Activated CD8-positive, alpha-beta memory T cell treated with anti-CD3 and anti-CD28 coated beads, Interleukin-2, amount 10 ng/mL, durations not matched to agents 7 days and 5 days (primary cell): Measurements from ENCODE around the gene PARVB. TPM values are rescaled to one million over a fixed set of nuclear protein-coding genes. Genes with fewer than 3 reads are reported as not detected.

ENCODE experiments used
- ATAC-seq: fragments of 150-1000 bp; cut with Tn5 transposase; one replicate; pipeline ENCODE4 v1.10.0; 2021; ENCODE audit warnings: moderate library complexity
- CTCF ChIA-PET: fragments of 350-600 bp; sonication (Branson Sonifier 250); formaldehyde crosslinking; loops from one replicate; lab custom pipeline; 2021; ENCODE audit warnings: antibody characterized with exemption; lab: Charles Lee
- DNase-seq: peaks from one replicate; pipeline ENCODE4 v3.0.0-alpha.2; 2020
- H3K27ac Mint-ChIP-seq: one replicate; pipeline ENCODE4 v1.8.0; 2021; ENCODE audit warnings: mild to moderate bottlenecking, mixed read lengths
- H3K27me3 Mint-ChIP-seq: one replicate; pipeline ENCODE4 v1.8.0; 2021; ENCODE audit warnings: mixed read lengths
- H3K36me3 Mint-ChIP-seq: one replicate; pipeline ENCODE4 v1.8.0; 2021; ENCODE audit warnings: mild to moderate bottlenecking, mixed read lengths
- H3K4me1 Mint-ChIP-seq: one replicate; pipeline ENCODE4 v1.8.0; 2021; ENCODE audit warnings: mixed read lengths
- H3K4me3 Mint-ChIP-seq: one replicate; pipeline ENCODE4 v1.8.0; 2021; ENCODE audit warnings: mild to moderate bottlenecking, moderate library complexity, mixed read lengths
- H3K9me3 Mint-ChIP-seq: one replicate; pipeline ENCODE4 v1.8.0; 2022; ENCODE audit warnings: low read depth, mixed read lengths
- total RNA-seq, 2 experiments: library from RNA; stranded (reverse); gene quantifications; one replicate each; pipeline ENCODE4 v1.2.3, GENCODE V29; 2021

The PARVB gene
- total RNA-seq, 2 experiments from 2014 or later: 56.9 to 66.9 TPM

- Mint-ChIP-seq H3K27ac (no peak overlapping the region), H3K27me3 (no peaks in the 10 kb centered on the region), H3K4me1 (no peaks in the 10 kb centered on the region), H3K36me3 (peaks cover 11% of the 10 kb centered on the region), H3K4me3 (no peak overlapping the region), H3K9me3 (no peaks in the 10 kb centered on the region)
- ATAC-seq: no peak
- no peak for DNase-seq
- CTCF ChIA-PET: interaction anchor here (1.5 kb wide), 1 partner anchor 701 kb away, joined by 3 read pairs; no protein-coding TSS in a partner anchor
Measured at GRCh38 chr22:44119669-44120313, 95.7 kb downstream of the PARVB start.

DNA sequence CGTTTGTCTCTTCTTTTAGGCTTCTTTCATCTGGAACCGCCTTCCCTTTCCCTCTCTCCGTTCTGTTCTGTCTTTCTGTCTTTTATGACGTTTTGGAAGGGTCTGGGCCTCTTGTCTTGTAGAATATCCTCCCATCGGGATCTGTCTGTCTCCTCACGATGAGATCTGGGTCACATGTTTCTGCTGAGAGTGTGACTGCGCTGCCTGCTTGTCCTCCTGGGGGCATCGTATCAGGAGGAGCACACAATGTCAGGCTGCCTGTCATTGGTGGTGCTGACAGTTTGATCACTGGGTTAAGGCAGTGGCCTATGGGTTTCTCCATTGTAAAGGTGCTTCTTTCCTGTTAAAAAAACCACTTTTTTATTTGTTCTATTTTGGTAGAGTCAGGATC lies 96.2 kb downstream of the PARVB start:
- H3K36me3 Mint-ChIP-seq: peaks cover 16% of the 10 kb centered on the region
- no peaks in the 10 kb centered on the region for H3K27me3 Mint-ChIP-seq
- H3K4me1 Mint-ChIP-seq: no peaks in the 10 kb centered on the region
- peaks cover 2% of the 10 kb centered on the region for H3K9me3 Mint-ChIP-seq
- no peak for ATAC-seq
- H3K27ac Mint-ChIP-seq: no peak overlapping the region
- no peak for DNase-seq
- CTCF ChIA-PET: interaction anchor here (1.5 kb wide), 1 partner anchor 701 kb away, joined by 3 read pairs; no protein-coding TSS in a partner anchor
- no peak overlapping the region for H3K4me3 Mint-ChIP-seq

DNA sequence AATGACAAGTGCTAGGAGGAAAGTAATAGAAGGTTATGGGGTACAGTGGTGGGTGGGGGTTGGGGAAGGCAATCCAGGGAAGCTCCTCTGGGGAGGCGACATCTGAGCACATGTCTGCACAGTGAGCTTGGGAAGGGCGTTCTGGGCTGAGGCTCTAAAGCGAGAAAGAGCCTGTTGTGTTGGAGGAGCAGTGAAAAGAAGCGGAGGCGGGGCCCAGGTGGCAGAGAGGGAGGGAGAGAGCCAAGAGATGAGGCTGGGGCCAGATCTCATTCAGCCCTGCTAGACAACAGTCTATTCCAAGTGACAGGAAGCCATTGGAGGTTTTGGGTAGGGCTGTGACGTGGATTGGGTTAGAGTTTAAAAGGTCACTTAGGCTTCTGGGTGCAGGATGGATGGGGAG lies 101.3 kb downstream of the PARVB start:
- no peak overlapping the region for H3K27ac Mint-ChIP-seq
- peaks cover 5% of the 10 kb centered on the region for H3K4me1 Mint-ChIP-seq
- CTCF ChIA-PET: no interaction called here
- no peaks in the 10 kb centered on the region for H3K27me3 Mint-ChIP-seq
- H3K4me3 Mint-ChIP-seq: no peak overlapping the region
- H3K36me3 Mint-ChIP-seq: peaks cover 33% of the 10 kb centered on the region
- peaks cover 11% of the 10 kb centered on the region for H3K9me3 Mint-ChIP-seq
- DNase-seq: no peak
- ATAC-seq: no peak

DNA sequence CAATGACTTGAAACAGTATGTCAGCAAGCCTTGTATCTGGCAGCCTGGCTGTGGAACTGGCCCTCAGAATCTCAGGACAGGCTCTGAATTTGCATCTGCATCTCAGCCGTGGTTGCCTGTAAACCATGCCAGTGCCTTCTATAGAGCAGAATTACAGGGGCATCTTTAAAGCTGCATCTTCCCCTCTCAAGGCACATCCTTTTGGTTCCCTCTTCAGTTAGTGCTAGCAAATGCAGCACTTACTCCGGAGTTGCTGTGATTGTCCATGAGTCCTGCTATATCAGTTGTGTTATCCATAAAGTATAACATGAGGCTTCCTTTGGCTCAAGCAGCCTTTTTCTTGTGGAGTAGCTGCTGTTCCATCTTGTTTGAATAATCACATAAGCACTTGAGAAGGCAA lies 102.7 kb downstream of the PARVB start:
- peaks cover 33% of the 10 kb centered on the region for H3K36me3 Mint-ChIP-seq
- ATAC-seq: no peak
- H3K9me3 Mint-ChIP-seq: peaks cover 11% of the 10 kb centered on the region
- no peak overlapping the region for H3K4me3 Mint-ChIP-seq
- peaks cover 8% of the 10 kb centered on the region for H3K4me1 Mint-ChIP-seq
- DNase-seq: no peak
- H3K27me3 Mint-ChIP-seq: no peaks in the 10 kb centered on the region
- no peak overlapping the region for H3K27ac Mint-ChIP-seq
- CTCF ChIA-PET: no interaction called here

- H3K27ac Mint-ChIP-seq: no peak overlapping the region
- no peak for DNase-seq
- H3K4me1 Mint-ChIP-seq: peaks cover 8% of the 10 kb centered on the region
- CTCF ChIA-PET: no interaction called here
- peaks cover 31% of the 10 kb centered on the region for H3K36me3 Mint-ChIP-seq
- no peaks in the 10 kb centered on the region for H3K27me3 Mint-ChIP-seq
- H3K4me3 Mint-ChIP-seq: no peak overlapping the region
- ATAC-seq: no peak
- peaks cover 11% of the 10 kb centered on the region for H3K9me3 Mint-ChIP-seq
Measured at GRCh38 chr22:44127356-44127755, 103.3 kb downstream of the PARVB start.

- Mint-ChIP-seq H3K4me3 (no peak overlapping the region), H3K36me3 (peaks cover 30% of the 10 kb centered on the region), H3K27me3 (no peaks in the 10 kb centered on the region), H3K27ac (no peak overlapping the region), H3K9me3 (peaks cover 11% of the 10 kb centered on the region), H3K4me1 (peaks cover 8% of the 10 kb centered on the region)
- CTCF ChIA-PET: no interaction called here
- DNase-seq (no peak), ATAC-seq (no peak)
Measured at GRCh38 chr22:44128958-44129618, 105.0 kb downstream of the PARVB start.

GRCh38 chr22:44129619-44129976 lies 105.5 kb downstream of the PARVB start:
- Mint-ChIP-seq H3K4me3 (no peak overlapping the region), H3K27me3 (no peaks in the 10 kb centered on the region), H3K9me3 (peaks cover 11% of the 10 kb centered on the region), H3K4me1 (peaks cover 8% of the 10 kb centered on the region), H3K36me3 (peaks cover 34% of the 10 kb centered on the region), H3K27ac (no peak overlapping the region)
- no peak for ATAC-seq
- CTCF ChIA-PET: no interaction called here
- no peak for DNase-seq

DNA sequence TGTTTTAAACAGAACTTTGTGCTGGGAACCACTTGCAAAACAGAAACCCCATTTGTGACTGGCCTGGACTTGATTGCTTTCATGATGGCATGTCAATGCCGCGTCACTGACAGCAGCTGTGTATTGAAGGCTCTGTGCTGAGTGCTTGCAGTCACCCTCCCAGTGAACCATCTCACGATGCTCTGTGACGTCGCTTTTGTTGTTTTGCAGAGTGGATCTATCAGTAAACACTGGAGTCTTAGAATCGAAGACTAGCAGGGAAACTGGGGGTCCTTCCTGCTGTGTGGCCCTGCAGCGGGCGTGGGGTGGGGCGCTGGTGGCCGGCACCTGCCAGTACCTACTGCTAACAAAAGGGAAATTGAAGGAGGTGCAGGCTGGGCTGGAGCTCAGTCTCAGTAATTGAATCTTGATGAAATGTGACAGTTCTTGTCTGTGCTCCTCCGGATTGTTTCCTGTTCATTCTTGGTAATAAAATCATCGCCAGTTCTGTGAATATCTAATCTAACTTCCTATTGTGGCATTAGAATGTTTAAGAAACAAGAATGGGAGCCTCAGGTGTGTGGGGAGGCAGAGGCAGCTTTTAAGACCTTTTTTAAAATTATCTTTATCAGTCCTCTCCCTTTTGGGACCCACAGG lies 106.1 kb downstream of the PARVB start:
- peaks cover 35% of the 10 kb centered on the region for H3K36me3 Mint-ChIP-seq
- peaks cover 8% of the 10 kb centered on the region for H3K4me1 Mint-ChIP-seq
- ATAC-seq (no peak), DNase-seq (no peak)
- no peak overlapping the region for H3K27ac Mint-ChIP-seq
- H3K9me3 Mint-ChIP-seq: peaks cover 9% of the 10 kb centered on the region
- H3K27me3 Mint-ChIP-seq: no peaks in the 10 kb centered on the region
- CTCF ChIA-PET: no interaction called here
- no peak overlapping the region for H3K4me3 Mint-ChIP-seq

DNA sequence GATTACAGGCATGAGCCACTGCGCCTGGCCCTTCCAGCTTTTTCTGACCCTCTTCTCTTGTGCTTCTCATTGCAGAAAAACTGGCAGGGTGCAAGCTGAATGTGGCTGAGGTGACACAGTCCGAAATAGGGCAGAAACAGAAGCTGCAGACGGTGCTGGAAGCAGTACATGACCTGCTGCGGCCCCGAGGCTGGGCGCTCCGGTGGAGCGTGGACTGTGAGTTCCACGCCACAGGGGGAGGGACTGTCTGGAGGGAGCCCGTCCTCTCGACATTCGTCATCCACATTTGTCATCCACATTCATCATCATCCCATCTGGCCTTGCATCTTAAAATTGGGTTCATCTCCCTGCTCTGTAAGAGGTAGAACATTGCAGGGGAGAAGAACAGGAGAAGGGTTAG lies 107.3 kb downstream of the PARVB start:
- Mint-ChIP-seq H3K4me3 (no peak overlapping the region), H3K27me3 (no peaks in the 10 kb centered on the region), H3K27ac (no peak overlapping the region), H3K4me1 (peaks cover 8% of the 10 kb centered on the region), H3K9me3 (peaks cover 5% of the 10 kb centered on the region), H3K36me3 (peaks cover 35% of the 10 kb centered on the region)
- DNase-seq (no peak), ATAC-seq (no peak)
- CTCF ChIA-PET: interaction anchor here (1.5 kb wide), 1 partner anchor 50 kb away, joined by 3 read pairs; no protein-coding TSS in a partner anchor

GRCh38 chr22:44131989-44132685 lies 108.0 kb downstream of the PARVB start:
- H3K27ac Mint-ChIP-seq: no peak overlapping the region
- peaks cover 3% of the 10 kb centered on the region for H3K9me3 Mint-ChIP-seq
- DNase-seq (no peak), ATAC-seq (no peak)
- CTCF ChIA-PET: interaction anchor here (1.5 kb wide), 1 partner anchor 51 kb away, joined by 3 read pairs; no protein-coding TSS in a partner anchor
- H3K4me3 Mint-ChIP-seq: no peak overlapping the region
- H3K36me3 Mint-ChIP-seq: peaks cover 37% of the 10 kb centered on the region
- H3K4me1 Mint-ChIP-seq: peaks cover 8% of the 10 kb centered on the region
- no peaks in the 10 kb centered on the region for H3K27me3 Mint-ChIP-seq

DNA sequence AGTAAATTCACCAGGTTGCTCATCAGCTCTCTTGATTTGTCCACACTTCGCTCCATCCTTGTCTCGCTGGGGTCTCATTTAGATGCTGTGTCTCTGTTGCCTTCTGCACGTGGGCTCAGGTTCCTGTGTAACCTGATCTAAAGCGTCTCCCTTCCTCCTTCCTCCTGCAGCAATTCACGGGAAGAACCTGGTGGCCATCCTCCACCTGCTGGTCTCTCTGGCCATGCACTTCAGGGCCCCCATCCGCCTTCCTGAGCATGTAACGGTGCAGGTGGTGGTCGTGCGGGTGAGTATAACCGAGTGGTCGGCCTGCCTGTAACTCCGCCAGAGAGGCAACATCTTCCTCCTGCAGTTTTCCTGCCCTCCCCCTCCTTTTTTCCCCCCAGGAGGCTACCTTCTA lies 108.6 kb downstream of the PARVB start:
- CTCF ChIA-PET: no interaction called here
- no peak overlapping the region for H3K4me3 Mint-ChIP-seq
- H3K27ac Mint-ChIP-seq: no peak overlapping the region
- DNase-seq (no peak), ATAC-seq (no peak)
- H3K27me3 Mint-ChIP-seq: no peaks in the 10 kb centered on the region
- peaks cover 40% of the 10 kb centered on the region for H3K36me3 Mint-ChIP-seq
- H3K9me3 Mint-ChIP-seq: peaks cover 4% of the 10 kb centered on the region
- peaks cover 8% of the 10 kb centered on the region for H3K4me1 Mint-ChIP-seq

- DNase-seq: no peak
- no peak for ATAC-seq
- peaks cover 44% of the 10 kb centered on the region for H3K36me3 Mint-ChIP-seq
- H3K4me1 Mint-ChIP-seq: peaks cover 8% of the 10 kb centered on the region
- H3K27ac Mint-ChIP-seq: no peak overlapping the region
- H3K9me3 Mint-ChIP-seq: peaks cover 4% of the 10 kb centered on the region
- no peak overlapping the region for H3K4me3 Mint-ChIP-seq
- no peaks in the 10 kb centered on the region for H3K27me3 Mint-ChIP-seq
- CTCF ChIA-PET: no interaction called here
Measured at GRCh38 chr22:44133161-44133560, 109.1 kb downstream of the PARVB start.

GRCh38 chr22:44133901-44134571 lies 109.9 kb downstream of the PARVB start:
- H3K36me3 Mint-ChIP-seq: peaks cover 52% of the 10 kb centered on the region
- no peak overlapping the region for H3K27ac Mint-ChIP-seq
- H3K9me3 Mint-ChIP-seq: peaks cover 4% of the 10 kb centered on the region
- no peak overlapping the region for H3K4me3 Mint-ChIP-seq
- H3K27me3 Mint-ChIP-seq: no peaks in the 10 kb centered on the region
- H3K4me1 Mint-ChIP-seq: peaks cover 8% of the 10 kb centered on the region
- ATAC-seq (no peak), DNase-seq (no peak)
- CTCF ChIA-PET: no interaction called here
